Activated T-cell treated with anti-CD3 and anti-CD28 coated beads, Interleukin-2, amount 50 U/mL, for 4 hours (primary cell): ENCODE data around the gene SLCO2A1. TPM values are rescaled to one million over a fixed set of nuclear protein-coding genes. Genes with fewer than 3 reads are reported as not detected.
"Not testable (repeated sequence)": the region's sequence is repeated elsewhere in the genome, so short reads cannot be mapped to it uniquely, and the experiment has no call there.

Experiments used
- ATAC-seq, 2 donors: fragments of 200-7000 bp; cut with Tn5 transposase; one replicate each; pipeline ENCODE4 v1.10.0; 2021
- DNase-seq: peaks from one replicate; pipeline ENCODE4 v3.0.0-alpha.2; 2020
- H3K27me3 Mint-ChIP-seq: one replicate; pipeline ENCODE4 v1.8.0; 2021; ENCODE audit warnings: low read depth, mixed read lengths
- H3K36me3 Mint-ChIP-seq: one replicate; pipeline ENCODE4 v1.8.0; 2022; ENCODE audit warnings: mixed read lengths; ENCODE audit not compliant: insufficient read depth
- H3K4me1 Mint-ChIP-seq: one replicate; pipeline ENCODE4 v1.8.0; 2021; ENCODE audit warnings: low read depth, mixed read lengths
- H3K4me3 Mint-ChIP-seq: one replicate; pipeline ENCODE4 v1.8.0; 2021; ENCODE audit warnings: mild to moderate bottlenecking, moderate library complexity, mixed read lengths
- H3K9me3 Mint-ChIP-seq: one replicate; pipeline ENCODE4 v1.8.0; 2021; ENCODE audit warnings: mixed read lengths
- total RNA-seq, 3 donors: library from RNA; stranded (reverse); gene quantifications; one replicate each; pipeline ENCODE4 v1.2.1, GENCODE V29; 2021

SLCO2A1 gene
- total RNA-seq = under 1 TPM in 2 of 3 donors, not detected in 1; 0.08 to 0.15 TPM

DNA sequence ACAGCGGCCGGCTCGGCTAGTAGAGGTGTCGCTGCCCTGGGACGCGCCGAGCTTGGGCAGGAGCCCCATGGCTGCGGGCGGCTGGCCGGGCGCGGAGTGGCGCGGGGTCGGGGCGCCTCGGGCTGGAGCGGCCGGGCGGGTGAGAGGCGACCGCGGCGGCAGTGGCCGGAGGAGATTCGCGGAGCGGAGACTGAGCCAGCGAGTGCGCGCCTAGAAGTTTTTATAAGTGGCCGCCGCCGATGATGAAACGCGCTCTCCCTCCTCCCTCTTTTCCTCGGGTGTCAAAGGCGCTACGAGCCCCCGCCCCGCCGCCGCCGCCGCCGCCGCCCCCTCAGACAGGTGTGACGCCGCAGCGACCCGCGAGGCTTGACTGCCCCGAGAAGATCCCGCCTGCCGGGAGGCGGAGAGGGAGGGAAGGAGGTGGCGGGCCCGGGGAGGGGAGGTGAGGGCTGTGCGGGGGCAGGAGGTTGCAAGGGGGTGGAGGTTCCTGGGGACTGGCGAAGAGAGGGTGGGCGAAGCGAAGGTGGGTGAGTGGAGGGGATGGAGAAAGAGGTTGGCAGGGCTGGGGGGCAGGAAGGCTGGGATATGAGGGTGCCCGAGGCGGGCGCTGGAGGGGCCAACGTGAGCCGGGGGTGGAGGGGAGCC, at the start of gene SLCO2A1:
TSS of gene SLCO2A1 (minus strand) at position 192 of the 645 bp plus-strand sequence. CDS start at position 69, 123 bp downstream.
- Mint-ChIP-seq H3K9me3 (no peaks in the 10 kb centered on the region), H3K4me3 (peak within 1 kb of the TSS; percentile 37), H3K36me3 (no peaks in the 10 kb centered on the region), H3K27me3 (peaks cover 49% of the 10 kb centered on the region), H3K4me1 (peaks cover 2% of the 10 kb centered on the region)
- DNase-seq = no peak
- ATAC-seq = peak; percentile 49 to 51

DNA sequence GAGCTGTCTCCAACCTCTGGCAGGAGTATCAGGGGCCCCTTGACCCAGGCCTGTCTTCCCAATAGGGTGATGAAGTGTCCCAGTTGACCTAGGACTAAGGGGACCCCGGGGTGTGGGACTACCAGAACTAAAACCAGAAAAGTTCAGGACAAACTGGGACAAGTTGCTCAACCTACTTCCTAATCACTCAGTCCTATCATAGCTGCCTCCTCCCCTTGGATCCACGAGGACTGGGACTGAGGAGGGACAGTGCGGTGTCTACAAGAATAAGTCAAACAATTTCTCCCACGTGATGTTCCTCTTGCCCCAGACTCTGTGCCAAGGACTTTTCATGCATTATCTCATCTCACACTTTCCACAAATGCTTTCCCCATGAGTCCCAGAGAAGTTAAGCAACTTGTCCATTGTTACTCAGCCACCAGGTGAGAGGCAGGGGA, 49.4 kb upstream of the SLCO2A1 start:
- ATAC-seq = no peak
- no peak overlapping the region for H3K4me3 Mint-ChIP-seq

DNA sequence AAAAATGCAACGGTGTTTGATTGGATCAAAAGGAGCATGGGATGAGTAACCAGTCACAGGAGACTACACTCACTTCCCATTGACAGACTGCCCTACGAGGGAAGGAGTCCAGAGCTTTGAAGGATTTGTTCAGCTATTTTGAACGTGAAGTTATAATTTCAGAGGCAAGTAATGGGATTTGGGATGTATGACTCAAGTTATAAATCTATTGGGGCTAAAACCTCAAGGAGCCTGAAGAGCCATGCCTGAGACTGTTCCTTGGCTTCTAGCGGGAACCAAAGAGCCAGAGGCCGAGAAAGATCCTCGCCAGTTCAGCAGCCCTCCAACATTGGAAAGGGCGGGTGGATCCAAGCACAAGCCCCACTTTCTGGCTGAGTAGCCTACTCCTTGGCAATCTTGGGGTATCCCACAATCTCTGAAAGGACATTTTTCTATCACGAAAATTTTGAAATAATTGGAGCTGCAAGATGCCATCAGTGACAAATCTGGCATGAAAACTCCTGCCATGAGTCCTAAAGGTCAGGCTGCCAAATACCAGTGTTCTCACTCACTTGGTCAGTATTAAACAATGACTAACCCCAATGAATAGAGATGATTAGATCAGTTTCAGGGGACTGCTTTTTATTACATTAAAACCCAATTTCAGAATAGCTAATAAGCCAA, 48.6 kb upstream of the SLCO2A1 start:
- no peaks in the 10 kb centered on the region for H3K4me1 Mint-ChIP-seq
- DNase-seq (no peak), ATAC-seq (no peak)
- no peaks in the 10 kb centered on the region for H3K36me3 Mint-ChIP-seq
- H3K4me3 Mint-ChIP-seq = no peak overlapping the region
- no peaks in the 10 kb centered on the region for H3K9me3 Mint-ChIP-seq
- H3K27me3 Mint-ChIP-seq = peaks cover 8% of the 10 kb centered on the region

More for the DNA sequence above, 49.4 kb upstream of the SLCO2A1 start:
- no peaks in the 10 kb centered on the region for H3K4me1 Mint-ChIP-seq
- no peak for DNase-seq
- H3K27me3 Mint-ChIP-seq = peaks cover 8% of the 10 kb centered on the region
- H3K9me3 Mint-ChIP-seq = no peaks in the 10 kb centered on the region
- H3K36me3 Mint-ChIP-seq = no peaks in the 10 kb centered on the region

DNA sequence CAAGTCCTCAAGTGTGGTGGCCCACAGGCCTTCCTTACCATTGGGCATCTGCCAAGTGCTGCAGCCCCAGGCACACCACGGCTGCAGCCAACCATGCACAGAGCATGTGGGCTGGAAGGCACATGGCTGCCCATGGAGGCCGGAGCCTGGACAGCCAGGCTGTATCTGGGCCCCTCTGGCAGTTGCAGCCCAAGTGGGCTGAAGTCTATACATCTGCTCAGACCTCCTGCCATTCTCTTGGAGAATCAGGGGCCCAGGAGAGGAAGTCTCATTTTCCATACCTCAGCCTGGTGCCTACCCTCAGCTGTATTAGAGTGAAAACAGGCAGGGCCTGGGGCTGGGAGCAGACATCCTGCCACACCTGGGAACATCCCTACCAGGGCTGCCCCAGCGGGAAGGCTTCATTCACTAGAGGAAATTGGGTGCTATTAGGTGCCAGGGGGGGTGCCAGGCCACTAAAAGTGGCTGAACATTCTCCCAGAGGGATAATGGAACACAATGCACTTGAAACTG, 48.0 kb upstream of the SLCO2A1 start:
- Mint-ChIP-seq H3K4me1 (no peaks in the 10 kb centered on the region), H3K9me3 (no peaks in the 10 kb centered on the region), H3K27me3 (peaks cover 8% of the 10 kb centered on the region), H3K36me3 (no peaks in the 10 kb centered on the region), H3K4me3 (no peak overlapping the region)
- ATAC-seq = no peak
- no peak for DNase-seq

DNA sequence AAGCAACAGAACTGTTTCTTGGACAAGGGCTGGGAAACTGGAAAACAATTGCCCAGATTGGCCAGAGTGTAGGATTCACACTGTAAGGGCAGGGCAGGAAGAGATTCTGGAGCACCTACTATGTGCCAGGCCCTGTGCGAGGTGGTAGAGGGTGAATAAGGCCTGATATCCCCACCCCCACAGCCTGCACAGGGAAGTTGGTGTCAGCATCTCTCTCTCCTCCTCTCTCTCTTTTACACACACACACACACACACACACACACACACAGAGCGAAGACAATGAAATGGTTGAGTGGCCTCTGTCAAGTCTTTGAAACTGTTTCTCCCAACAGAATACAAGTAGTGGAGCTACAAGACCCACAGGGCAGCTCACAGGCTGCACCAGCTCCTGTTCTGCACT, 47.1 kb upstream of the SLCO2A1 start:
- H3K4me1 Mint-ChIP-seq = no peaks in the 10 kb centered on the region
- DNase-seq (no peak), ATAC-seq (no peak)
- no peak overlapping the region for H3K4me3 Mint-ChIP-seq
- no peaks in the 10 kb centered on the region for H3K9me3 Mint-ChIP-seq
- H3K36me3 Mint-ChIP-seq = no peaks in the 10 kb centered on the region
- peaks cover 8% of the 10 kb centered on the region for H3K27me3 Mint-ChIP-seq

DNA sequence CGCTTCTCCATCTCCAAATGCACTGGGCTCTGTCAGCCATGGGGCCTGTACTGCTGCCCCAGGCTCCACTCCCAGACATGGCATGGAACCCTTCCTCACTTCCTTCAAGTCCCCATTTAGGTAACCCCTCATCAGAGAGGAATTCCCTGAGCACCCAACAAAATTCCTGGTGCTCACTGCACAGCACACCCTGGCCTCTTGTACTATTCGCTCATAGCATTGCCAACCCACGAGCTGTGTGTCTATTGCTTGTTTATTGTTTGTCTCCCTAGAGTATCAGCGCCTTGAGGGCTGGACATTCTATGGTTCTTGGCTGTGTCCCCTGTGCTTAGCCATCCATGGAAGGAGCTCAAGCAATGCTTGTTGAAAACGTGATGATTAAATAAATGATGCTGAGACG, 46.1 kb upstream of the SLCO2A1 start:
- ATAC-seq = no peak
- Mint-ChIP-seq H3K9me3 (no peaks in the 10 kb centered on the region), H3K36me3 (no peaks in the 10 kb centered on the region), H3K4me3 (no peak overlapping the region), H3K4me1 (no peaks in the 10 kb centered on the region), H3K27me3 (peaks cover 8% of the 10 kb centered on the region)
- DNase-seq = no peak

DNA sequence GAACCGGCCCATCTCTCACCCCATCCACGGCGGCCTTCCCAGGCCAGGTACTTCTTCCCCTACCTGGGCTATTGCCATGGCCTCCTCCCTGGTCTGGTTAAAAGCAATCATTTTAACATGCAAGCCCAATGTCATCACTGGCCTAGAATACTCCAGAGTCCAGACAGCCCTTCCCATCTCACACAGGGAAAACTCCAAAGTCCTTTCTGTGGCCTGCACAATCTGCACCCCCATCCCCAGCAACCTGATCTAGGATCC, 45.8 kb upstream of the SLCO2A1 start:
- Mint-ChIP-seq H3K36me3 (no peaks in the 10 kb centered on the region), H3K4me3 (no peak overlapping the region), H3K27me3 (peaks cover 8% of the 10 kb centered on the region), H3K4me1 (no peaks in the 10 kb centered on the region), H3K9me3 (no peaks in the 10 kb centered on the region)
- DNase-seq = no peak
- peak in 1 of 2 donors; percentile 21 for ATAC-seq

DNA sequence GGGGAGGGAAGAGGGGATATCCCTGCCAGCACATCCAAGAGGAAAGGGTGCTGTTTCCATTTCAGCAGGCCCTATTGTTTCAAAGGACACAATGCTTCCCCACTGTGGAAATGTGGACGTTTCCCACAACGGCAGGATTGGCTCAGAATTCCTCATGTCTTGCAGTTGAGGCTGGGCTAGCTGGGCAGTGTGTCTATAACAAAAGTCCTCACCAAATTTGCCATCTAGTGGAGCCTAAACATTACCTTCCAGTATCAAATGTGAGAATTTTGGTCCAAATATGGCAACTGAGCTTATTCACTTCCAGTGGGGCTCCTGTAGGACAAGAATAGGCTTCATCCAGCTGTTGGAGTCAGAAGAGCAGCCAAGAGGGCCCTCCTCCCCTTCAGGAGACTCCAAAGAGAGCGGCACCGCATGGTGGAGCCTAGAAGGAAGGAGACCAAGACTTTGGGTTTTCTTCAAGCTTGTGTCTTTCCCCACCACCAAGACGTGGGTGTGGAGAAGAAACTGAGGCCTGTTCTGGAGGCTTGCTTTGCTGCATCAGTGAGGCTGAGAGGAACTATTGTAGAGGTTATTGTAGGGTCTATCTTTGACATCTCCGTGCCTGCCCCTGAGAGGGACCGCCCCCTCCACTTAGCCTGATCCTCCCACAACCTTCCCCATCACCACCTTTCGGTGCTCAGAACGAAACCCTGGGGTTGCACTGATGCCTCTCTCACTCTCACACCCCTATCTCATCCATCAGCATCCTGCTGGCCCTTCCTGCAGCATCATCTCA, 45.3 kb upstream of the SLCO2A1 start:
- Mint-ChIP-seq H3K4me1 (no peaks in the 10 kb centered on the region), H3K9me3 (no peaks in the 10 kb centered on the region), H3K27me3 (peaks cover 8% of the 10 kb centered on the region), H3K4me3 (no peak overlapping the region), H3K36me3 (no peaks in the 10 kb centered on the region)
- DNase-seq (no peak), ATAC-seq (no peak)

DNA sequence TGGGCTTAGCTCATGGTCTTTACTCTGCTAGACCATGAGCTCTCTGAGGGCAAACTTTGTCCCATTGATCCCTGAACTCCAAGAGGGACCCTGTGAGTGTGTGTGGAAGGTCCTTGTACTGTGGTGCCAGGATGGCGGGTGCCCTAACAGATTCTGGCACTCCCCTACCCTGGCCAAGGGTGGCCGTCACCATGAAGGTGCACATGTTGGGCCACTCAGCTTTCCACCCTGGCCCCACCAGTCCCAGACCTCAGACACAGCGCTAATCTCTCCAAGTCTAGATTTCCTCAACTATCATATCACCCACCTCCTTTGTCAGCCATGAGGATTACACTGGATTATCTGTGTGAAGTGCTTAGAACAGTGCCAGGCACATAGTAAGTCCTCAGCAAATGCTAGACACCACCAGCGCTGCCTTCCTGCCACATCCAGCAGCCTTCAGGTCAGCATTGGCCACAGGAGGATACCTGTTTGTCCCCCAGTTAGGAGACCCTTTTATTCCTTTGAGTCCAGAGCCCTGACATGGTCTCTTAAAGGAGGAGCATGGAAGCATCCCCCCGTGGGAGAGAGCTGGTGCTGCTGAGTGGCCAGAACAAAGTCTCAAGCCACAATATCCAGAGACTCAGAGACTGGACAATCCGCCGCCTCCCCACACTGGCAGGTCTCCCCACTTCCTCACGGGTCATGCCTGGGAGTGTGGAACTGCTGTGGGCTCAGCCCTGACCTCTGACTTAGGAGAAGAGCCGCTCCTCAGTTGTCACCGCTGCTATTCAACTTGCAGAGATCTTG, 44.5 kb upstream of the SLCO2A1 start:
- Mint-ChIP-seq H3K36me3 (no peaks in the 10 kb centered on the region), H3K4me3 (no peak overlapping the region), H3K9me3 (no peaks in the 10 kb centered on the region), H3K27me3 (peaks cover 8% of the 10 kb centered on the region), H3K4me1 (no peaks in the 10 kb centered on the region)
- DNase-seq (no peak), ATAC-seq (no peak)

DNA sequence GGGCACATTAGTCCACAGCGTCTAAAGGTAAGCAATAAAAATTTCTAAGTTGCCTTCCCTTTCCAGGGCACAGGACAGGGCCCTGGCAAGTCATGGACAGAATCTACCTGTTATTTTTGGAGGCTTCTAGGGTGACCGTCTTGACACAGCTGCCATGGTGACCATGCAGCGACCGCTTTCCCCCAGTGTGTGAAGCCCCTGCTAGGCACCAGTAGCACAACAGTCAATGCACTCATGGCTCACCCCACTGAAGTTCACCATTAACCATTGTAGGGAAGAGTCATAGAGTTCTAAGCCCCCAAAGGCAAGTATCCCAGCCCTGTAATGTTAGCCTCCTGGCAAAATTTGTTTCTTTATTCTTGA, 43.8 kb upstream of the SLCO2A1 start:
- no peak overlapping the region for H3K4me3 Mint-ChIP-seq
- H3K27me3 Mint-ChIP-seq = peaks cover 8% of the 10 kb centered on the region
- DNase-seq (no peak), ATAC-seq (no peak)
- no peaks in the 10 kb centered on the region for H3K36me3 Mint-ChIP-seq
- no peaks in the 10 kb centered on the region for H3K4me1 Mint-ChIP-seq
- no peaks in the 10 kb centered on the region for H3K9me3 Mint-ChIP-seq

DNA sequence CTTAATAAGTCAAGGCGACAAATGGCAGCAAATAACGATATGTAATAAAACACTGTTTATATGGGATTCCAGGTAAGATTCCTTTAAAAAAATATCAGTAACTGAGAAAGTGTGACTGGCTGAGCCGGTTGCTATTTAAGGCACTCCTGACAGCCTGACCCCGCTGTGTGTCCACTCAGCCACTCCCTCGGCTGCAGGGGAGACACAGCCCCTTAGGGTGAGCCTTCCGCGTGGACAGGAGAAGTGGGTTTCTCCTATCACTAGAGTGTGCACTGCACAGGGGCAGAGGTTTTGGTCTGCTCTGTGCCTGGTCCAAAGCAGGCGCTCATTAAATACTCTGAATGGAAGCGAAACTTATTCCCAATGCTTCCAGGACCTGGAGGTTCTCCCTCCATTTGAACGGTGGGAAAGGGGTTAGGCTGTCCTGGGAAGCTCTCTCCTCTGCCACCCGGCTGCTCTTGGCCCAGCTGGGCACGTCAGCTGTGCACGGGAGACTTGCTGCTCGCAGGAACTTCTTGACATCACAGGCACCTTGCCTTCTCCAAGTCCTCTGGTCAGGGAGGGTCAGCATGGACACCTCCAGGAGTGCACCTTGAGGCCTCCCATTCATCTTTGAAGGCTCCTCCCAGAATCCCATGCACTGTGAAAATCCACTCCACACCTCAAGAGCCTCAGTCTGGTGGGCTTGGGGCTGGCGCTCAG, 43.3 kb upstream of the SLCO2A1 start:
- H3K36me3 Mint-ChIP-seq = no peaks in the 10 kb centered on the region
- no peaks in the 10 kb centered on the region for H3K4me1 Mint-ChIP-seq
- no peaks in the 10 kb centered on the region for H3K9me3 Mint-ChIP-seq
- no peak for ATAC-seq
- H3K27me3 Mint-ChIP-seq = peaks cover 7% of the 10 kb centered on the region
- no peak for DNase-seq
- no peak overlapping the region for H3K4me3 Mint-ChIP-seq

DNA sequence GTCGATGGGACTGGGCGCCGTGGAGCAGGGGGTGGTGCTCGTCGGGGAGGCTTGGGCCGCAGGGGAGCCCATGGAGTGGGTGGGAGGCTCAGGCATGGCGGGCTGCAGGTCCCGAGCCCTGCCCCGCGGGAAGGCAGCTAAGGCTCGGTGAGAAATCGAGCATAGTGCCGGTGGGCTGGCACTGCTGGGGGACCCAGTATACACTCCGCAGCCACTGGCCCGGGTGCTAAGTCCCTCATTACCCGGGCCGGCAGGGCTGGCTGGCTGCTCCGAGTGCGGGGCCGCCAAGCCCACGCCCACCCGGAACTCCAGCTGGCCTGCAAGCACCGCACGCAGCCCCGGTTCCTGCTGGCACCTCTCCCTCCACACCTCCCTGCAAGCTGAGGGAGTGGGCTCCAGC, 40.6 kb upstream of the SLCO2A1 start:
- H3K4me1 Mint-ChIP-seq, H3K27me3 Mint-ChIP-seq, DNase-seq, H3K9me3 Mint-ChIP-seq, ATAC-seq, H3K36me3 Mint-ChIP-seq, H3K4me3 Mint-ChIP-seq: not testable (repeated sequence)

DNA sequence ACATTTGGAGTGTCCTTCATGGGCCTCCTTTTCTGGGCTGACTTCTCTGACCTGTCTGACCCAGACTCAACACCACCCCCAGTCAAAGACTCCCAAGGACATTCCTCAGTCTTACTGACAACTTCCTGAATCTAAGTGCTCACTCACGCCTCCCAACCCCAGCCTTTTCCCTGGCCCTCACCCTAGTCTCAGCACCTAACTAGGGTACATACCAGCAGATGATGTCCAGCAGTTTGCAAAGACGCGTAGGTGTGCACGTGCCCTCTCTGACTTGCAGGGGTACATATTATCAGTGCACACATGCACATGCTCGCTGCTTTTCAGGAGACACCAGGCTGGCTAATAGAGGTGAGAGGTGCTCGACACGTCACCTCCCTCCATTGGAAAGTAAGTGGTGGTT, 38.7 kb upstream of the SLCO2A1 start:
- DNase-seq (no peak), ATAC-seq (no peak)
- Mint-ChIP-seq H3K27me3 (no peaks in the 10 kb centered on the region), H3K4me1 (no peaks in the 10 kb centered on the region), H3K9me3 (no peaks in the 10 kb centered on the region), H3K36me3 (no peaks in the 10 kb centered on the region), H3K4me3 (no peak overlapping the region)
